Measurements from ENCODE around the gene EFNA5.

DNA sequence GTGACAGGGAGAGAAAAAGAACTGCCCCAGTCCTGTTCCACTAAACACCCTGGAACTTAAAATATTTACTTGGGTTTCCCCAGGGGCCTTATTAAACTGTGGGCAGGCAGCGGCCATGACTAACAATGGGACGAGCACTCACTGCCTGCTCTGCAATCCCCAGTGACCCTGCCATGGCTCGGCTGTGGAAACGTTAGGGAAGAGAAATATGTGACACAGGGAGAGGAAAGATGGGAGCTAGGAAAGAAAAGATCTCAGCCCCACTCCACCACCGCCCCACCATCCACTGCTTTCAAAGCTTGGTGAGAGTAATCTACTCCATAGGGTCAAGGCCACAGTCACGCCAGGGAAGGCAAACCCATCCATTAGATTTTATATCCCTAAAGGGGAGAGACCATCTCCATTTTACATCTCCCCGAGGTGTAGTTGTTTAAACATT, 117.6 kb downstream of the EFNA5 start:
- TF ChIP-seq CTCF (IDR thresholded peaks at IDR 0.05; ENCODE audit: poor library complexity, severe bottlenecking) (no peak), MXI1 (conservative IDR thresholded peaks at IDR 0.05; ENCODE audit: poor library complexity, severe bottlenecking) (no peak), EZH2 (IDR thresholded peaks at IDR 0.05; ENCODE audit: borderline replicate concordance, insufficient read depth, low read length, poor library complexity, severe bottlenecking) (no peak)

Measured in neural cell (in vitro differentiated cells).